GM11168 (cell line): ENCODE measurements around the gene CALCOCO1.

Experiments used
- in situ Hi-C: fragments of 300-500 bp; cut with MboI; formaldehyde crosslinking; loops from one replicate; pipeline ENCODE4 v1.12.0; 2022; ENCODE audit warnings: low sequenced_read_pairs; ENCODE audit not compliant: unreplicated experiment

The CALCOCO1 gene

GRCh38 chr12:53752192-53752601 is 24.9 kb upstream of the CALCOCO1 start:
- in situ Hi-C loops = no loop called here

- in situ Hi-C loops = no loop called here
Observed at GRCh38 chr12:53751336-53752191, 24.3 kb upstream of the CALCOCO1 start, which contains the start of gene CISTR. Gene CISTR (minus strand): TSS chr12:53751979.

- in situ Hi-C loops = no loop called here
Observed at GRCh38 chr12:53750812-53751335, 23.6 kb upstream of the CALCOCO1 start.

- in situ Hi-C loops = loop anchor here (10.0 kb wide), 1 partner anchor 215 kb away; no protein-coding TSS in a partner anchor
Observed at GRCh38 chr12:53749986-53750811, 22.9 kb upstream of the CALCOCO1 start.

GRCh38 chr12:53748072-53748840 is 21.0 kb upstream of the CALCOCO1 start:
- in situ Hi-C loops = loop anchor here (10.0 kb wide), 1 partner anchor 213 kb away; no protein-coding TSS in a partner anchor

GRCh38 chr12:53747095-53747494 is 19.8 kb upstream of the CALCOCO1 start:
- in situ Hi-C loops = loop anchor here (10.0 kb wide), 1 partner anchor 212 kb away; no protein-coding TSS in a partner anchor

- in situ Hi-C loops = loop anchor here (10.0 kb wide), 1 partner anchor 212 kb away; no protein-coding TSS in a partner anchor
Observed at GRCh38 chr12:53746592-53747092, 19.4 kb upstream of the CALCOCO1 start.

GRCh38 chr12:53744751-53745150 is 17.5 kb upstream of the CALCOCO1 start:
- in situ Hi-C loops = loop anchor here (5.0 to 10.0 kb wide), 2 partner anchors 42 to 210 kb away; no protein-coding TSS in a partner anchor

- in situ Hi-C loops = loop anchor here (5.0 to 10.0 kb wide), 2 partner anchors 42 to 209 kb away; no protein-coding TSS in a partner anchor
Observed at GRCh38 chr12:53744130-53744441, 16.8 kb upstream of the CALCOCO1 start.

GRCh38 chr12:53743266-53744129 is 16.2 kb upstream of the CALCOCO1 start:
- in situ Hi-C loops = loop anchor here (5.0 to 10.0 kb wide), 2 partner anchors 41 to 209 kb away; no protein-coding TSS in a partner anchor

GRCh38 chr12:53740130-53740491 is 12.9 kb upstream of the CALCOCO1 start:
- in situ Hi-C loops = loop anchor here (5.0 to 10.0 kb wide), 2 partner anchors 38 to 205 kb away; no protein-coding TSS in a partner anchor

- in situ Hi-C loops = loop anchor here (5.0 to 10.0 kb wide), 2 partner anchors 37 to 205 kb away; no protein-coding TSS in a partner anchor
Observed at GRCh38 chr12:53739214-53740129, 12.2 kb upstream of the CALCOCO1 start.

- in situ Hi-C loops = no loop called here
Observed at GRCh38 chr12:53738406-53739213, 11.4 kb upstream of the CALCOCO1 start.

- in situ Hi-C loops = no loop called here
Observed at GRCh38 chr12:53737951-53738405, 10.7 kb upstream of the CALCOCO1 start.

GRCh38 chr12:53737093-53737808 is 10.0 kb upstream of the CALCOCO1 start:
- in situ Hi-C loops = no loop called here

- in situ Hi-C loops = no loop called here
Observed at GRCh38 chr12:53736592-53736991, 9.3 kb upstream of the CALCOCO1 start.
